ENCODE results near the gene TMEM219.
"Not testable (repeated sequence)": the region's sequence is repeated elsewhere in the genome, so short reads cannot be mapped to it uniquely, and the experiment has no call there.

The TMEM219 gene

GRCh38 chr16:30017937-30018336 is 56.1 kb downstream of the TMEM219 start:
- H3K4me1 Mint-ChIP-seq (ENCODE audit: low read depth); H3K9me3 Mint-ChIP-seq (ENCODE audit: low read depth); H3K27me3 Mint-ChIP-seq; H3K36me3 Mint-ChIP-seq; H3K27ac Mint-ChIP-seq; H3K4me3 Mint-ChIP-seq: not testable (repeated sequence)

GRCh38 chr16:30018731-30019158 is 56.9 kb downstream of the TMEM219 start:
- H3K27ac Mint-ChIP-seq: no peak overlapping the region
- H3K4me1 Mint-ChIP-seq (ENCODE audit: low read depth): peaks cover 3% of the 10 kb centered on the region
- no peak overlapping the region for H3K4me3 Mint-ChIP-seq
- no peaks in the 10 kb centered on the region for H3K27me3 Mint-ChIP-seq
- no peaks in the 10 kb centered on the region for H3K9me3 Mint-ChIP-seq (ENCODE audit: low read depth)
- no peaks in the 10 kb centered on the region for H3K36me3 Mint-ChIP-seq

Data from activated naive CD8-positive, alpha-beta T cell (primary cell).